Measurements from ENCODE around the gene TSPAN4. TPM values are rescaled to one million over a fixed set of nuclear protein-coding genes. Genes with fewer than 3 reads are reported as not detected.
A peak's percentile ranks its signal among the peaks of the same experiment; 100 is the strongest.

TSPAN4 gene
- total RNA-seq, 2 experiments from 2014 or later, result 7.7 to 7.9 TPM

DNA sequence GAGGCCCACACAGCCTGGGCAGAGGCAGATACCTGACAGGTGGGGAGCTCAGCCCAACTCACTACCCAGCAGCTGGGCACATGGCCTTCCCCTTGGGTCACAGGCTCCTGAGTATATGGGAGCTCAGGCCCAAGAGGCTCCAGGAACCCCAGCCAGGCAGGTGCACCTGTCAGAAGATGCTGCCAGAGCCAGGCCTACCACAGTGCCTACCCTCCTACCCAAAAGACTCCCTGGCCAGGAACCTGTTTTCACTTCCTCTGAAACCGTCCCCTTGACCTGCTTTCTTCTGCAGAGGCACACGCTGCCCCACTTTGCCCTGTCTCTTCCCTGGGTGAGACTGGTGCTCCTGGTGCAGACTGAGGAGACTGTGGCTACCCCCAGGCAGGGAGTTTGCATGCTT, 65.0 kb downstream of the TSPAN4 start:
- DNase-seq, result no peak

DNA sequence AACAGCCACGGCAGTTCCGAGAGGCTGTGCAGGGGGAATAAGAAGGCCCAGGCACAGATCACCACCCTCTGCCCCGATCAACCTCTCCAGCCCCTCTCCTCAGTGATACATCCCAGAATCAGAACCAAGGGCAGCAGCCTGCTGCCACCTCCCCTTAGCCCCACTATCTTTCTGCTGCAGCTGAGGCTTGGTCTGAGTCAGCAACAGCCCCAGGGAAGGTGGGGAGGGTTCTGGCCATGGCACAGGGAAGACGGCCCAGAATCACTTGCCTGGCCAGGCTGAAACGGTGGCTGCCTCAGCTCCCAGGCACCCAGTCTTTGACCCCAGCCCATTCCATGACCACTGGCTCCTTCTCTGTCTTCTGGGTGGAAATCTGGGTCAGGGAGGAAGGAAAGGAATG, 65.6 kb downstream of the TSPAN4 start:
- no peaks in the 10 kb centered on the region for H3K27me3 Mint-ChIP-seq
- H3K36me3 Mint-ChIP-seq (ENCODE audit: low read depth), result peaks cover 7% of the 10 kb centered on the region
- H3K27ac Mint-ChIP-seq, result no peak overlapping the region
- H3K4me3 Mint-ChIP-seq, result no peak overlapping the region
- ChIA-PET CTCF (no interaction called here), POLR2A (no interaction called here)
- no peak for DNase-seq
- no peaks in the 10 kb centered on the region for H3K9me3 Mint-ChIP-seq
- peaks cover 24% of the 10 kb centered on the region for H3K4me1 Mint-ChIP-seq

More for the DNA sequence above, 65.0 kb downstream of the TSPAN4 start:
- H3K4me1 Mint-ChIP-seq, result peaks cover 24% of the 10 kb centered on the region
- ChIA-PET POLR2A (no interaction called here), CTCF (interaction anchor here (0.6 kb wide), 1 partner anchor 14 kb away, joined by 6 read pairs; no protein-coding TSS in a partner anchor)
- peaks cover 7% of the 10 kb centered on the region for H3K36me3 Mint-ChIP-seq (ENCODE audit: low read depth)
- H3K27ac Mint-ChIP-seq, result no peak overlapping the region
- no peak overlapping the region for H3K4me3 Mint-ChIP-seq
- no peaks in the 10 kb centered on the region for H3K27me3 Mint-ChIP-seq
- H3K9me3 Mint-ChIP-seq, result no peaks in the 10 kb centered on the region

DNA sequence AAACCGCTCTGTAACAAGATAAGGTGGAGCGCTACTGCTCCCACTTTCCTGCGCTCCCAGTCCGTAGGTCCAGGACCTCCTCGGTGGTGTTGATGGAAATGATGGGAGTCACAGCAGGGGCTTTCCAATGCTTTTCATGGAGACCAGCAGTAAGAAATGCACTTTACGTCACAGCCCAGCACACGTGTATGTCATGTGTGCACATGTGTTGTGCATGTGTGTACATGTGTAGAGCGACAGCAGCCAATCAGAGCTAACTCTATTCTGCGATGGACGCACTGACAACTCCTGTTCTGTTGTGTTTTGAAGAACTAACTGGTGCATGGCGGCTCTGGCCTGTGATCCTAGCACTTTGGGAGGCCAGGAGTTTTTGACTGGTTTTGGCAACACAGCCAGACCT, 66.8 kb downstream of the TSPAN4 start:
- Mint-ChIP-seq H3K4me1 (peaks cover 24% of the 10 kb centered on the region), H3K4me3 (peak overlapping the region; percentile 88), H3K27ac (peak overlapping the region; percentile 41), H3K9me3 (no peaks in the 10 kb centered on the region), H3K36me3 (ENCODE audit: low read depth) (no peaks in the 10 kb centered on the region), H3K27me3 (no peaks in the 10 kb centered on the region)
- ChIA-PET CTCF (interaction anchor here (0.6 to 3.0 kb wide), 2 partner anchors 15 to 141 kb away, joined by 3 to 13 read pairs; no protein-coding TSS in a partner anchor), POLR2A (no interaction called here)
- no peak for DNase-seq

DNA sequence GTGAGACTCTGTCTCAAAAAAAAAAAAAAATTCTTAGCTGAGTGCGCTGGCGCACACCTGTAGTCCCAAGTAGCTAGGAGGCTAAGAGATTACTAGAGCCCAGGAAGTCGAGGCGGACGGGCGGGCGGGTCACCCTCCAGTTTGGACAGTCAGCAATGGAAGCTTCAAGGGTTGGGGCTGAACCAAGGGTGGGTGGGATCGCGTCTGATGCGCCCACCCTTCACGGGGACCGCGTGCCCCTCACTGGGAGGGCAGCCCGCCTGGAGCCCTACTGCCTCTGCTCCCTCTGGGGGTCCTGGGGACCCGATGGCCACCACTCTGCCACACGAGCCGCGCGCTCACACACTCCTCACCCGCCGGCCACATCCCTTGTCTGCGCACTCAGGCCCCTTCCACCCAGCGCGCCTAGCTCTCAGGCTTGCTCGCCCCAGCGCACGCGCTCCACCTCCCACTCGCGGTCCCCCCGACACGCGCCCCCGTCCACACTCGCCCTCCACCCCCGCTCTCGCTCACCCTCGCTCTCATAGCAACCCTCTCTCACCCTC, 67.5 kb downstream of the TSPAN4 start:
- no peaks in the 10 kb centered on the region for H3K27me3 Mint-ChIP-seq
- peak overlapping the region; percentile 83 for H3K27ac Mint-ChIP-seq
- peaks cover 24% of the 10 kb centered on the region for H3K4me1 Mint-ChIP-seq
- ChIA-PET POLR2A (no interaction called here), CTCF (interaction anchor here (0.6 to 3.0 kb wide), 3 partner anchors 14 to 141 kb away, joined by 3 to 13 read pairs (median 4); no protein-coding TSS in a partner anchor)
- H3K9me3 Mint-ChIP-seq, result no peaks in the 10 kb centered on the region
- H3K4me3 Mint-ChIP-seq, result peak overlapping the region; percentile 88
- DNase-seq, result no peak
- H3K36me3 Mint-ChIP-seq (ENCODE audit: low read depth), result no peaks in the 10 kb centered on the region

DNA sequence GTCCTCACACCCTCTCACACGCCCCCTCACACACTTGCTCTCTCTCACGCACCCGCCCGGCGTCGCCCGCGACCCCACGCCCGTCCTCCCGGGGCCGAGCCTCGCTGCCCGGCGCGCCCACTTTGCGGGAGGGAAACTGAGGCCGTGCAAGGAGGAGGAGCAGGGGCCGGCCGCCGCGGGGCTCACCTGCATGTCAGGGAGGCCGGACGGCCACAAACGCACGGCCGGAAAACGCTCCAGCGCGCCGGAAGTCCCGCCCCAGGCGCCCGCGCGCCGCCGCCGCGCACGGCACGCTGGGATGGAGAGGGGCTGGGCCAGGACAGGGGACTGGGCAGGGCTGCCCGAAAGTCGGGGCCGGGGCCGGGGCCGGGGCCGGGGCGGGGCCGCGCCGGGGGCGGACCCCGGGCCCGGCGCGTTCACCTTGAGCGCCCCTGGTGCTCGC, 68.0 kb downstream of the TSPAN4 start, which contains the start of gene CHID1:
Gene CHID1 (minus strand): TSS at position 222 of the 442 bp plus-strand sequence. CDS start 5,994 bp downstream, outside the sequence.
- DNase-seq, result peak; percentile 85
- POLR2A ChIA-PET, result no interaction called here
- no peaks in the 10 kb centered on the region for H3K27me3 Mint-ChIP-seq

DNA sequence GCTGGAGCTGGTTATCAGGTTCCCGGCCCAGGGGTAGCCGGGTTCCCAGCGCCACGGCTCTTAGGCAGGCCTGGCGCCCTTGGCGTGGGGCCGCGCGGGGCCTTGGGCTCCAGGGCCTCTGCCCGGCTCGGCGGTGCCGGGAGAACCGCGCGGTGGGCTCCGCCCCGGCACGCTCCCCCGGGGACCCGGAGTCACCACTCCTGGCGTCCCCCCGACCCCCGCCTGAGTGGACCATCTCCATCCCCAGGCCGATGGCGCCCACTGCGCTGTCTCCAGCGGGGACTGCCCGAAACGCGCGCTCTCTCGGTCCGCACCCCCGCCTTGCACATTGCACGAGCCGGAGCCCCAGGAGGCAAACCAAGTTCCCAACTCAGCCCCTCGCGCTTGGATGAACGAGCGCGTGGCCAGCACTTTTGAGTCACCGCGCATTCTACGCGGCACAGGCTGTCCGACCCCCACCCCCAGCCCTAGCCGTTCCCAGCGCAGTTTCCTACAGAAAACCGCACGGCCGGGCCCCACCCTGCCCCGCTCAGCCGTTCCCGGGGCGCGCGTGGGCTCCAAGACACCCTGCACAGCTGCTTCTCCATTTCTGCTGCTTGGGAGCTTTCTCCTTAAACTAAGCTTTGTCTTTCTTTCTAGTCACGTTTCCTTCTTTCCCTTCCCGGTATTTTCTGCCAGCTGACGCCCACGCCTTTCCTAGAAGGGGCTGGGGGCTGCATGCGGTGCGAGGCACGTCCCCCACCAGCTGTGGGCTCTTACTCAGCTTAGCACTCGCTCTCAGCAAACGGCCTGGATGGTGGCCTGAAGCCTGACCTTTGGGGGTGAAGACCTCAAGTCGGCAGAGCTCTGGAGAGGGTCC, 68.6 kb downstream of the TSPAN4 start:
- Mint-ChIP-seq H3K36me3 (ENCODE audit: low read depth) (no peaks in the 10 kb centered on the region), H3K4me1 (peaks cover 24% of the 10 kb centered on the region), H3K27me3 (no peaks in the 10 kb centered on the region), H3K9me3 (no peaks in the 10 kb centered on the region), H3K4me3 (peak overlapping the region; percentile 82), H3K27ac (peak overlapping the region; percentile 87)
- ChIA-PET CTCF (interaction anchor here (0.9 to 3.0 kb wide), 4 partner anchors 11 to 68 kb away, joined by 3 to 13 read pairs (median 5); partner anchors contain the start of gene TSPAN4), POLR2A (no interaction called here)
- peak; percentile 33 for DNase-seq

More for the DNA sequence above, 68.0 kb downstream of the TSPAN4 start, which contains the start of gene CHID1:
- Mint-ChIP-seq H3K4me3 (peak within 1 kb of the TSS; percentile 88), H3K36me3 (ENCODE audit: low read depth) (no peaks in the 10 kb centered on the region), H3K4me1 (peaks cover 24% of the 10 kb centered on the region), H3K9me3 (no peaks in the 10 kb centered on the region), H3K27ac (peak within 1 kb of the TSS; percentile 87)
- CTCF ChIA-PET, result interaction anchor here (0.9 to 3.0 kb wide), 2 partner anchors 14 to 19 kb away, joined by 4 to 13 read pairs; no protein-coding TSS in a partner anchor

DNA sequence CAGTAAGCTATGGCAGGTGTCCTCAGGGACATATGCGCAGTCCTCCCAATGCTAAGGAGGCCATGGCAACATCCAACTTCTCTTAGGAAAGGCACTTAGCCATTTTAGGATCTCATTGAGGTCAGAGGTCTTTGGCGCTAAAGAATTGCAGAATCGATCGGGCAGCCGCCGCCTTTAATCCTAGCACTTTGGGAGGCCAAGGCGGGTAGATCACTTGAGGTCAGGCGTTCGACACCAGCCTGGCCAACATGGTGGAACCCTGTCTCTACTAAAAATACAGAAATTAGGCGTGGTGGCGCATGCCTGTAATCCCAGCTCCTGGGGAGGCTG, 69.2 kb downstream of the TSPAN4 start:
- POLR2A ChIA-PET, result no interaction called here
- Mint-ChIP-seq H3K4me1 (peaks cover 24% of the 10 kb centered on the region), H3K27me3 (no peaks in the 10 kb centered on the region), H3K36me3 (ENCODE audit: low read depth) (no peaks in the 10 kb centered on the region), H3K9me3 (no peaks in the 10 kb centered on the region), H3K4me3 (peak overlapping the region; percentile 82), H3K27ac (peak overlapping the region; percentile 87)
- no peak for DNase-seq
- CTCF ChIA-PET, result interaction anchor here (1.4 to 3.0 kb wide), 3 partner anchors 10 to 69 kb away, joined by 3 to 13 read pairs (median 6); partner anchors contain the start of gene TSPAN4

DNA sequence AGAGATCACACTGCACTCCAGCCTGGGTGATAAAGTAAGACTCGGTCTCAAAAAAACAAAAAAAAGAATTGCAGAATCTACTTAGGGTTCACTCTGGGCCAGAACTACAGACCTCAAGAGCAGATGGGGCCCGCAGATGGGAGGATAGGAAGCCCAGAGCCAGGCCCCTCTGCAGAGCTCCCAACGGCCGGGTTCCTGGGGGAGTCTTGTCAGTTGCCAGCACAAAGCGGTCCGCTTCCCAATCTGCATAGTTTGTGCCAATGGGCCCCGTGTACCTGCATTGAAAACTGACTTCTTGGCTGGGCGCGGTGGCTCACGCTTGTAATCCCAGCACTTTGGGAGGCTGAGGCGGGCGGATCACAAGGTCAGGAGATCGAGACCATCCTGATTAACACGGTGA, 69.6 kb downstream of the TSPAN4 start:
- CTCF ChIA-PET, result interaction anchor here (0.9 to 1.6 kb wide), 4 partner anchors 10 to 69 kb away, joined by 3 to 6 read pairs (median 3); partner anchors contain the start of genes AP2A2 and TSPAN4
- no peaks in the 10 kb centered on the region for H3K27me3 Mint-ChIP-seq
- POLR2A ChIA-PET, result no interaction called here
- peak overlapping the region; percentile 87 for H3K27ac Mint-ChIP-seq
- H3K4me1 Mint-ChIP-seq, result peaks cover 24% of the 10 kb centered on the region
- H3K36me3 Mint-ChIP-seq (ENCODE audit: low read depth), result no peaks in the 10 kb centered on the region
- DNase-seq, result no peak
- peak overlapping the region; percentile 82 for H3K4me3 Mint-ChIP-seq
- no peaks in the 10 kb centered on the region for H3K9me3 Mint-ChIP-seq

DNA sequence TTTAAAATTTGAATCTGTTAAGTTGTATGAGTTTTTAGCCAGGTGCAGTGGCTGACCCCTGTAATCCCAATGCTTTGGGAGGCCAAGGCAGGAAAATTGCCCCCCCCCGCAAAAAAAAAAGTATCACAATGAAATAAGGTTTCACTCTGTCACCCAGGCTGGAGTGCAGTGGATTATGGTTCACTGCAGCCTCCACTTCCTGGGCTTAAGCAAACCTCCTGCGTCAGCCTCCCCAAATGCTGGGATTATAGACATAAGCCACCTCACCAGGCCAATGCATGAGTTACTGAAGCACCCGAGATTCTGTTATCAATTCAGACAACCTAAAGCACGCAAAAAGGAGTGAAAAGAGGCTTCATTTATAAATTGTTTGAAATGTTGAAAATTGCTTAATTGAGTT, 70.4 kb downstream of the TSPAN4 start:
- no peaks in the 10 kb centered on the region for H3K27me3 Mint-ChIP-seq
- DNase-seq, result no peak
- no peak overlapping the region for H3K4me3 Mint-ChIP-seq
- no peaks in the 10 kb centered on the region for H3K9me3 Mint-ChIP-seq
- ChIA-PET POLR2A (no interaction called here), CTCF (interaction anchor here (0.9 to 1.6 kb wide), 3 partner anchors 12 to 70 kb away, joined by 3 read pairs; partner anchors contain the start of genes AP2A2 and TSPAN4)
- H3K27ac Mint-ChIP-seq, result no peak overlapping the region
- H3K4me1 Mint-ChIP-seq, result peaks cover 22% of the 10 kb centered on the region
- H3K36me3 Mint-ChIP-seq (ENCODE audit: low read depth), result no peaks in the 10 kb centered on the region

DNA sequence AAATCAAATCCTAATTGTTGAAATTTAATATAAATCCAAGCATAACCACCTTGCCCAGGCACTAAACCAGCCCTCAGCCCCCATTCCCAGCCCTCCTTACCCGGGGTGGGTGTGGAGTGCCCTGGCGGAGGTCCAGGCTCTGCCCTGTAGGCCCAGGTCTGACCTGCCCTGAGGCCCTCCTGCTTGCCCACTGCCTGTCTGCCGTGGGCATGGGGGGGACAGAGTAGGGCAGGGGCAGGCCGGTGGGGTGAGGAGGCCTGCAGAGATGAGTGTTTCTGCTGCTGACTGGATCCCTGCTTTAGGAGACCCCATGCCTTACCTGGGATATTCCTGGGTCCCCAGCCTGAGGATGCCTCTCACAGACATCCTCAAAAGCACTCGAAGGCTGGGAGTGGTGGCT, 71.6 kb downstream of the TSPAN4 start:
- Mint-ChIP-seq H3K27ac (no peak overlapping the region), H3K4me3 (no peak overlapping the region), H3K27me3 (no peaks in the 10 kb centered on the region), H3K9me3 (no peaks in the 10 kb centered on the region), H3K36me3 (ENCODE audit: low read depth) (no peaks in the 10 kb centered on the region), H3K4me1 (peaks cover 15% of the 10 kb centered on the region)
- DNase-seq, result no peak
- ChIA-PET POLR2A (no interaction called here), CTCF (no interaction called here)

DNA sequence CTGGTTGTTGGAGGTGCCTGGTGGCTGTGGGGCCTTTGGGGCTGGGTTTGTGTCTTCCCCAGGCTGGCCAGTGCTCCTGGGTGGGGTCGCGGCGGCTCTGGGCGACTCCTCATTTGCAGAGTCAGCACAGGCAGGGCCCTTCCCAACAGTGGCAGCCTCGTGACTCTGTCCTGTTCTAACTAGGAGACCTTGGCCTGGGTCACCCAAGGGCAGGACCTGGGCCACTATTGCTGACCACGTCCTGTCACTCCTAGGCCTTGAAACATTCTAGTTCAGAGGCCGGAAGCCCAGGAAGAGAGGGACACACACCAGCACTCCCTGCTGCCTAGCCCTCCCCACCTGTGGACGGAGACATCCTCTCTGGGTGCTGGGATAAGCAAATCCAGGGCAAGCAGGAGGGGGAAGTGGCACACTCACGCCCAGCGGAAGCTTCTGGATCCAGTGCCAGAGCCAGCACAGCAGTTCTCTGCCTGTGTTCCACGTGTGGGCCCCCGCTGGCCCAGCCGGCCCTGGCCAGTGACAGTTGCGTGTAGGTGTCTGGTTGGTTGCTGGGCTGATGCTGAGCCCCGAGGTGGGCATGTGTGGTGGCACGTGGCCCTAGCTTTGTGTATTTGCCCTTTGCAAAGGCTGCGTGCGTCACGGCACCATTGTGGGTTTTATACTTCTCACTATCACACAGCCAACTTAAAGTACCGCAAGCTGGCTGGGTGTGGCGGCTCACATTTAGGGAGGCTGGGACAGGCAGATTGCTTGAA, 72.3 kb downstream of the TSPAN4 start:
- Mint-ChIP-seq H3K27me3 (no peaks in the 10 kb centered on the region), H3K36me3 (ENCODE audit: low read depth) (no peaks in the 10 kb centered on the region), H3K4me1 (peaks cover 8% of the 10 kb centered on the region), H3K9me3 (no peaks in the 10 kb centered on the region), H3K4me3 (no peak overlapping the region), H3K27ac (no peak overlapping the region)
- DNase-seq, result no peak
- POLR2A ChIA-PET, result no interaction called here
- CTCF ChIA-PET, result interaction anchor here (0.7 to 1.7 kb wide), 3 partner anchors 10 to 848 kb away, joined by 3 to 5 read pairs (median 3); partner anchors contain the start of gene AP2A2

All from activated CD4-positive, alpha-beta T cell treated with anti-CD3 and anti-CD28 coated beads, Interleukin-2, amount 10 ng/mL, durations not matched to agents 7 days and 5 days (primary cell).